Right lobe of liver (tissue), 6 donors: Measurements from ENCODE around the gene OR52N4. TPM values are rescaled to one million over a fixed set of nuclear protein-coding genes. Genes with fewer than 3 reads are reported as not detected.

ENCODE experiments used
- ATAC-seq, 4 donors: fragments of 200-7000 bp; cut with Tn5 transposase; one replicate each; pipeline ENCODE4 v1.9.1; 2020; ENCODE audit warnings: mild to moderate bottlenecking in 4 of 4, moderate library complexity in 4 of 4
- DNase-seq, 3 donors: peaks; one replicate each; pipeline ENCODE4 v3.0.0-alpha.2; 2020
- H3K27ac ChIP-seq, 3 donors: fragments of 200-600 bp; one replicate each; pipeline ENCODE4 v1.8.0; 2022
- H3K27me3 ChIP-seq, 2 donors: fragments of 200-600 bp; one replicate each; pipeline ENCODE4 v1.8.0; 2022
- H3K36me3 ChIP-seq, 4 donors: fragments of 200-600 bp; sonication (generic) in 1 of 4; one replicate each; pipeline versions ENCODE4 v1.5.1 to v1.8.0; 2017 to 2022; ENCODE audit warnings: control low read depth in 1 of 4
- H3K4me1 ChIP-seq, 4 donors: fragments of 200-600 bp; sonication (generic) in 1 of 4; one replicate each; pipeline versions ENCODE4 v1.5.1 to v1.8.0; 2017 to 2022; ENCODE audit warnings: control low read depth in 1 of 4
- H3K4me3 ChIP-seq, 3 donors: fragments of 200-600 bp; one replicate each; pipeline ENCODE4 v1.8.0; 2022
- H3K9me3 ChIP-seq, 4 donors: fragments of 200-600 bp; sonication (generic) in 1 of 4; one replicate each; pipeline versions ENCODE4 v1.5.1 to v1.8.0; 2017 to 2022; ENCODE audit warnings: control low read depth in 1 of 4
- POLR2A ChIP-seq: fragments of 450-650 bp; IDR thresholded peaks from one replicate; pipeline ENCODE4 v1.6.1; 2017; ENCODE audit warnings: antibody characterized with exemption, mild to moderate bottlenecking
- WGBS: methylation state at CpG from one replicate; pipeline ENCODE4 v1.1.6; 2018; ENCODE audit warnings: low coverage, low lambda C conversion rate; ENCODE audit not compliant: insufficient coverage; ENCODE audit errors: missing lambda C conversion rate; 5-methylcytosine and 5-hydroxymethylcytosine counted together
- intact Hi-C, 2 donors: fragments of 100-400 bp; cut with DNase I; formaldehyde crosslinking; loops; one replicate each; pipeline versions ENCODE4 v1.11.2 to v1.14.1; 2022
- total RNA-seq, 6 experiments: library from RNA; depleted of rRNA in 2 of 6; stranded (reverse); fragments of >200 nt in 2 of 6; fragmentation: NEBNext Ultra II Directional in 3 of 6; extraction: Animal tissue kit (Norgen Biotek cat#: 25700) in 3 of 6; gene quantifications; one replicate each; pipeline versions ENCODE4 v1.1.0 to v1.2.4, GENCODE V29; 2016 to 2023
- TF ChIP-seq, protein P1 (sequence below), 4 donors: fragments of 200-600 bp in 3 of 4; fragments of 450-650 bp in 1 of 4; IDR thresholded peaks; one replicate each; pipeline versions ENCODE4 v1.5.1 to v1.8.0; 2016 to 2022; ENCODE audit warnings: antibody characterized with exemption in 4 of 4, mild to moderate bottlenecking in 2 of 4
- donor health status: DM: no; HTN: yes; CAD: no.
- donor health status: DM: no; HTN: no; CAD: no.
- donor health status: DM: no; HTN: no; CAD: no.
- donor health status: DM: no; HTN: yes; CAD: no.
- donor health status: DM: no; HTN: yes; CAD: no.

The OR52N4 gene
- total RNA-seq, 6 experiments from 2014 or later: not detected

DNA sequence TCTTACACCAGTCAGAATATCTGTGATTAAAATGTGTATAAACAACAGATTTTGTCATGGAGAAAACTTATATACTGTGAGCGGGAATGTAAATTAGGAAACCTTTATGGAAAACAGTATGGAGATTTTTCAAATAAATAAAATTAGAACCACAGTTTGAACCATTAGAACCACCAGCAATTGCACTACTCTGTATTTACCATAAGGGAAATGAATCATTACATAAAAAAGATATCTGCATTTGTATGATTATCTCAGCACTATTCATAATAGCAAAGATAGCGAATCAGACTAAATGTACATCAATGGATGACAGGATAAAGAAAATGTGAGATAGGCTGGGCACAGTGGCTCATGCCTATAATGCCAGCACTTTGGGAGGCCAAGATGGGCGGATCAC is 7.4 kb upstream of the OR52N4 start:
- TF ChIP-seq, protein P1, sequence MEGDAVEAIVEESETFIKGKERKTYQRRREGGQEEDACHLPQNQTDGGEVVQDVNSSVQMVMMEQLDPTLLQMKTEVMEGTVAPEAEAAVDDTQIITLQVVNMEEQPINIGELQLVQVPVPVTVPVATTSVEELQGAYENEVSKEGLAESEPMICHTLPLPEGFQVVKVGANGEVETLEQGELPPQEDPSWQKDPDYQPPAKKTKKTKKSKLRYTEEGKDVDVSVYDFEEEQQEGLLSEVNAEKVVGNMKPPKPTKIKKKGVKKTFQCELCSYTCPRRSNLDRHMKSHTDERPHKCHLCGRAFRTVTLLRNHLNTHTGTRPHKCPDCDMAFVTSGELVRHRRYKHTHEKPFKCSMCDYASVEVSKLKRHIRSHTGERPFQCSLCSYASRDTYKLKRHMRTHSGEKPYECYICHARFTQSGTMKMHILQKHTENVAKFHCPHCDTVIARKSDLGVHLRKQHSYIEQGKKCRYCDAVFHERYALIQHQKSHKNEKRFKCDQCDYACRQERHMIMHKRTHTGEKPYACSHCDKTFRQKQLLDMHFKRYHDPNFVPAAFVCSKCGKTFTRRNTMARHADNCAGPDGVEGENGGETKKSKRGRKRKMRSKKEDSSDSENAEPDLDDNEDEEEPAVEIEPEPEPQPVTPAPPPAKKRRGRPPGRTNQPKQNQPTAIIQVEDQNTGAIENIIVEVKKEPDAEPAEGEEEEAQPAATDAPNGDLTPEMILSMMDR (IDR thresholded peaks at IDR 0.05): no peak
- no peak for TF ChIP-seq POLR2A
- Histone ChIP-seq H3K27me3 (no peaks in the 10 kb centered on the region), H3K9me3 (no peaks in the 10 kb centered on the region), H3K27ac (no peak overlapping the region), H3K4me3 (no peak overlapping the region), H3K4me1 (no peaks in the 10 kb centered on the region), H3K36me3 (no peaks in the 10 kb centered on the region)
- 93% methylated on average over 2 of the region's 3 CpGs for WGBS
- intact Hi-C loops: no loop called here
- ATAC-seq: no peak
- DNase-seq: no peak

DNA sequence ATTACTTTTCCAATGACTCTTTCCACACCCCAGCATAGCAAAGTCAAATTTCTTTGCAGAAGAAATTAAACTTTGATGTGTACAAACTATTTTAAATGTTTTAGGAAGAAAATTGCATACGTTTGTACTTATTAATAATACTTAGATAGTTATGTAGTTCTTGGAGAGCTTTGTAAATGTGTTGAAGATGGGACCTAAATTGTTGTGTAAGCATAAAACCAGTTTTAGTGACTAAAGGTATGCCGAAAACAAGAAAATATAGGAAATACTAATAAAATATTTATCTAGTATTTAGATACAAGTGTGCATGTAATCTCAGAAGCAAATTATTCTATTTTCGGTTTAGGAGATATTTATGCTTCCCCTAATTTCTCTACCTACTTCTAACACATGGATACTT is 4.2 kb upstream of the OR52N4 start:
- ATAC-seq (no peak), DNase-seq (no peak)
- H3K27ac ChIP-seq: no peak overlapping the region
- H3K9me3 ChIP-seq: no peaks in the 10 kb centered on the region
- intact Hi-C loops: no loop called here
- no peaks in the 10 kb centered on the region for H3K4me1 ChIP-seq
- no peak overlapping the region for H3K4me3 ChIP-seq
- no peak for TF ChIP-seq POLR2A
- TF ChIP-seq, protein P1 (IDR thresholded peaks at IDR 0.05): no peak
- no peaks in the 10 kb centered on the region for H3K27me3 ChIP-seq
- WGBS: 55% methylated on average over 3 of the region's 3 CpGs
- H3K36me3 ChIP-seq: no peaks in the 10 kb centered on the region

DNA sequence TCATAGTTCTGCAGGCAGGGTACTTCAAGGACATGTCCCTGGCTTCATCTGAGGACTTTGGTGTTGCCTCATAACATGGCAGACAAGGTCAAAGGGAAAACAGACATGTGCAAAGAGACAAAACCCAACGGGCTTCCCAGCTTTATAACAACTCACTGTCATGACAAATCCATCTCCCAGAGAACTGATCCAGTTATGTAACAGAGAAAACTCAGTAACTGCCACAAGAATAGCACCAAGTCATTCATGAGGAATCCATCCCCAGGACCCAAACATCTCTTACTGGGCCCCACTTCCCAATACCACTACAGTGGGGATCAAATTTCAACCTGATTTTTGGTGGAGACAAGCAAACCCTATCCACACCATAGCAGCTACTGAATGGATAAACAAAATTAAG is 13.0 kb downstream of the OR52N4 start:
- no peaks in the 10 kb centered on the region for H3K4me1 ChIP-seq
- no peak overlapping the region for H3K27ac ChIP-seq
- DNase-seq (no peak), ATAC-seq (no peak)
- no peaks in the 10 kb centered on the region for H3K9me3 ChIP-seq
- TF ChIP-seq POLR2A: no peak
- TF ChIP-seq, protein P1 (IDR thresholded peaks at IDR 0.05): no peak
- H3K27me3 ChIP-seq: no peaks in the 10 kb centered on the region
- 60% methylated on average over 1 of the region's 1 CpG for WGBS
- no peaks in the 10 kb centered on the region for H3K36me3 ChIP-seq
- intact Hi-C loops: no loop called here
- H3K4me3 ChIP-seq: no peak overlapping the region

DNA sequence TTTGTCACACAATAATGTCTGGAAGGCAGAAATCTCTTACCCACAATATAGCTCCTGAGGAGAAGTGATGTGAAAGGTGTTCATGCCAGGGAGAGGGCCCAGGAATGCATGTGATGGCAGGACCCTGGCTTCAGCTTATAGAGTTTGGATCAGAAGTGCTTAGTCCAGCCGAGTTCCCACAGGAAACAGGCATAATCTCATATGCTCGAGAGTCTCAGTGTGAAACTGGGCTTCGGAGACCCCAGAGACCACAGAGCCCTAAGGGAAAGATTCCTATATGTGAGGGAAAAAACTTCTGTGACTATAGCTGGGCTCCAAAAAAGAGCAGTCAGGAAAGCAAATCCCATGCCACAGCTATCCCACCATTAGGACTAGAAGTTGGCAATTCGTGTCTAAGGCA is 29.2 kb downstream of the OR52N4 start, which contains the start of gene OR52N5:
Gene OR52N5 (minus strand): TSS at position 101 of the 400 bp plus-strand sequence. CDS start 4,721 bp downstream, outside the sequence.
- no peak for DNase-seq
- Histone ChIP-seq H3K4me3 (no peak within 1 kb of the TSS), H3K27me3 (no peaks in the 10 kb centered on the region), H3K9me3 (no peaks in the 10 kb centered on the region), H3K27ac (no peak within 1 kb of the TSS), H3K36me3 (no peaks in the 10 kb centered on the region), H3K4me1 (no peaks in the 10 kb centered on the region)
- TF ChIP-seq, protein P1 (IDR thresholded peaks at IDR 0.05): no peak
- TF ChIP-seq POLR2A: no peak
- ATAC-seq: no peak
- 27% methylated on average over 2 of the region's 4 CpGs for WGBS
- intact Hi-C loops: no loop called here

DNA sequence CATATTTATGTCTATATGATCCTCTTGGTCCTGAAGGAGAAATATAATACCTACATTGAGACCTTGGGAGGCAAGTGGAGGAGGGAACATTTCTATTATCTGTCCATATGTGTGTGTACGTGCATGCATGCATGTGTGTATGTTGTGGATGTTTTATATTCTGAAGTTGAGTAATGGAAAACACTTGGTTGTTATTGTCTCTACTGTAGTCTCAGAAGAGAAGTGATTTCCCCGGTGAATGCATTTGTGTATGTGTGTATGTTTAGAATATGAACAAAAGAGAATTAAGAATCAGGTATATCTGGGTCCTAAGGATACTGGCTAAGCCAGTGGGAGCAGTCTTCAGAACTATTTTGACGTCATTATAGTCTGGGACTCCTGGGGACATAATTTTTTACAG is 37.1 kb downstream of the OR52N4 start, which contains the start of gene OR52N1:
Gene OR52N1 (minus strand): TSS at position 101 of the 400 bp plus-strand sequence. CDS start 2,449 bp downstream, outside the sequence.
- DNase-seq (no peak), ATAC-seq (no peak)
- no peaks in the 10 kb centered on the region for H3K27me3 ChIP-seq
- H3K27ac ChIP-seq: no peak within 1 kb of the TSS
- intact Hi-C loops: no loop called here
- no peaks in the 10 kb centered on the region for H3K9me3 ChIP-seq
- no peaks in the 10 kb centered on the region for H3K4me1 ChIP-seq
- WGBS: 56% methylated on average over 3 of the region's 3 CpGs
- no peak within 1 kb of the TSS for H3K4me3 ChIP-seq
- no peaks in the 10 kb centered on the region for H3K36me3 ChIP-seq
- TF ChIP-seq POLR2A: no peak
- TF ChIP-seq, protein P1 (IDR thresholded peaks at IDR 0.05): no peak
